Measurements from ENCODE around the gene TMEM229A.
"Not testable (repeated sequence)": the region's sequence is repeated elsewhere in the genome, so short reads cannot be mapped to it uniquely, and the experiment has no call there.

- not testable (repeated sequence) for TF ChIP-seq NRF1 (IDR thresholded peaks at IDR 0.05; ENCODE audit: low read depth, low read length); CTCF (IDR thresholded peaks at IDR 0.05; ENCODE audit: control extremely low read depth in 1 of 3, insufficient read depth in 1 of 3, low read depth in 1 of 3, low read length in 3 of 3); POLR2A (IDR thresholded peaks at IDR 0.05; ENCODE audit: control extremely low read depth in 1 of 2, low read depth in 2 of 2, low read length in 2 of 2); SIX5 (IDR thresholded peaks at IDR 0.05; ENCODE audit: low read depth, low read length); RFX5 (IDR thresholded peaks at IDR 0.05; ENCODE audit: borderline replicate concordance, low read depth, low read length); CHD2 (IDR thresholded peaks at IDR 0.05; ENCODE audit: low read length); POU5F1 (IDR thresholded peaks at IDR 0.05; ENCODE audit: low read depth, low read length); EP300 (IDR thresholded peaks at IDR 0.05; ENCODE audit: borderline replicate concordance in 1 of 2, low read depth in 2 of 2, low read length in 2 of 2)
Observed at GRCh38 chr7:124037902-124038301, 5.0 kb upstream of the TMEM229A start.
